GM19193 (cell line): ENCODE data around the gene SUSD4.

ENCODE experiments used
- POLR2A ChIP-seq: IDR thresholded peaks from 4 replicates; pipeline ENCODE4 v1.6.1; 2011; ENCODE audit not compliant: insufficient read depth, insufficient read length; ENCODE audit errors: extremely low read depth

SUSD4 gene

GRCh38 chr1:223323491-223324484 lies 40.2 kb downstream of the SUSD4 start:
- no peak for TF ChIP-seq POLR2A

- TF ChIP-seq POLR2A: no peak
These were observed 41.1 kb downstream of the SUSD4 start for GRCh38 chr1:223322868-223323267.

- no peak for TF ChIP-seq POLR2A
These were observed 43.0 kb downstream of the SUSD4 start for GRCh38 chr1:223320959-223321358.

GRCh38 chr1:223319905-223320580 lies 43.9 kb downstream of the SUSD4 start:
- TF ChIP-seq POLR2A: no peak

GRCh38 chr1:223319398-223319797 lies 44.6 kb downstream of the SUSD4 start:
- no peak for TF ChIP-seq POLR2A

GRCh38 chr1:223316082-223316481 lies 47.9 kb downstream of the SUSD4 start:
- no peak for TF ChIP-seq POLR2A

GRCh38 chr1:223315665-223316064 lies 48.3 kb downstream of the SUSD4 start:
- TF ChIP-seq POLR2A: no peak

- no peak for TF ChIP-seq POLR2A
These were observed 50.6 kb downstream of the SUSD4 start for GRCh38 chr1:223313415-223313754.

- TF ChIP-seq POLR2A: no peak
These were observed 51.1 kb downstream of the SUSD4 start for GRCh38 chr1:223312705-223313414.

GRCh38 chr1:223312273-223312672 lies 51.7 kb downstream of the SUSD4 start:
- TF ChIP-seq POLR2A: no peak

GRCh38 chr1:223311826-223312225 lies 52.1 kb downstream of the SUSD4 start:
- no peak for TF ChIP-seq POLR2A

GRCh38 chr1:223308136-223308535 lies 55.8 kb downstream of the SUSD4 start:
- TF ChIP-seq POLR2A: no peak

GRCh38 chr1:223307544-223307943 lies 56.4 kb downstream of the SUSD4 start:
- TF ChIP-seq POLR2A: no peak

- no peak for TF ChIP-seq POLR2A
These were observed 59.0 kb downstream of the SUSD4 start for GRCh38 chr1:223304931-223305330.

- TF ChIP-seq POLR2A: no peak
These were observed 62.6 kb downstream of the SUSD4 start for GRCh38 chr1:223301371-223301770.
